ENCODE results near the gene EREG. TPM values are rescaled to one million over a fixed set of nuclear protein-coding genes. Genes with fewer than 3 reads are reported as not detected.
A peak's percentile ranks its signal among the peaks of the same experiment; 100 is the strongest.
"Not testable (repeated sequence)": the region's sequence is repeated elsewhere in the genome, so short reads cannot be mapped to it uniquely, and the experiment has no call there.

Gene EREG, protein sequence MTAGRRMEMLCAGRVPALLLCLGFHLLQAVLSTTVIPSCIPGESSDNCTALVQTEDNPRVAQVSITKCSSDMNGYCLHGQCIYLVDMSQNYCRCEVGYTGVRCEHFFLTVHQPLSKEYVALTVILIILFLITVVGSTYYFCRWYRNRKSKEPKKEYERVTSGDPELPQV
- polyA plus RNA-seq (2013, experiment 1 of 2; ENCODE audit: insufficient read length), result 0.12 TPM
- 0.06 TPM for polyA plus RNA-seq (2013, experiment 2 of 2; ENCODE audit: insufficient read length)

DNA sequence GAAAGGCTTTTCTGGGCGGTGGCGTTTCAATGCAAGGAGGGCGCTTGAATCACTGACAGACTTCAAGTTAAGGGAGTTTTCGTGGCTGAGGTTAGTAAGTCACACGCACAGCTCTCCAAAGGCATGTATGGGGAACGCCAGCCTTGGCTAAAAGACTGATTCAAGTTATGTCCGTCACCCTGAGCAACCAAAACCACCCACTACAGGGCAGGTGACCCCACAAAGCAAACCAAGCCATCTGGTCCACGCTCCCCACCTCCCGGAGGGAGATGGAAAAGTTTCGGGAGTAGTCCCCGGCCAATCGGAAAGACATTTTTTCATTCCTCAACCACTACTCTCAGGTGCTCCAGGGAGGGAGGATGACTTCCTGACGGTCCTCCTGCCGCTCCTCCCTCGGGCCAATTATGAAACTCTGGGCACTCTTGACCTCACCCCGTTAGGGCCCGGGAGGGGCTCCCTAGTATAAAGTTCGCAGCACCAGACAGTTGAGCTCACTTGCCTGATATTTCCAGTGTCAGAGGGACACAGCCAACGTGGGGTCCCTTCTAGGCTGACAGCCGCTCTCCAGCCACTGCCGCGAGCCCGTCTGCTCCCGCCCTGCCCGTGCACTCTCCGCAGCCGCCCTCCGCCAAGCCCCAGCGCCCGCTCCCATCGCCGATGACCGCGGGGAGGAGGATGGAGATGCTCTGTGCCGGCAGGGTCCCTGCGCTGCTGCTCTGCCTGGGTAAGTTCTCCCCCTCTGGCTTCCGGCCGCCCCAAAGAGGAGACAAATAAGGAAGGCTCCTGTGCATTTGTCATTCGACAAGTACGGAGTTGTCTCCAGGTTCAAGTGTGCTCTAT lies at the start of gene EREG:
TSS of gene EREG (plus strand) at position 494 of the 840 bp plus-strand sequence. CDS start at position 658, 164 bp downstream.
- DNase-seq, result peak; percentile 36

DNA sequence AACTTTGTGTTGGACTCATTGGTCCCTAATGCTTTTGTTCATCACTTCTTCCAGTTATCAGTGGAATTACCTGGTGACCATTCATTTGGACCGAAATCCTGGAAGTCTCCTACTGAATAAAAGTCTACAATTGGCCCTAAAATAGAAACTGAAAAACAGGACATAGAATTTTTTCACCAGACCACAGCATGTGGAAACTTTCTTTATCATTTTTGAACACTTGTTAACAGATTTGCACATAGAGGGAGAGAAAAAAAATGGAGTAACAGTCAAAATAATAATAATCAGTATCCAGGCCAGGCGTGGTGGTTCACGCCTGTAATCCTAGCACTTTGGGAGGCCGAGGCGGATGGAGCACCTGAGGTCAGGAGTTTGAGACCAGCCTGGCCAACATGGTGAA lies 49.6 kb upstream of the EREG start:
- no peak for DNase-seq

DNA sequence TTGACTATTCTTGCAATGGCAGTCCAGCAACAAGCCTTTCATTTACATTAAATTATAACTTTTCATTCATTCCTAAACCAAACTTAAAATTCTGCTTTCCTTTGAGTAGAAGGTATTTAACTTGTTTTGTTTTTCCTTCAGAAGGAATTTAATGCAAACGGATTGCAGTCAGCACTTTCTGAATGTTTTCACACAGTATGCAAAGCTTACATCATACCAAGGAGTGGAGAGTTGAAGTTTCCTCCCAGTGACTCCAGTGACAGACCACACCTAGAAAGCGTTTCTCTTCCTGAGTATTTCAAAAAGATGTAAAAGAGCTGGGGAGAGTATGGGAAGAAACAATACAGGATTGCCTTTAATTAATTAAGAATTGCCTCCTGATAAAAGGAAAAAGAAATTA lies 48.5 kb upstream of the EREG start:
- DNase-seq, result peak; percentile 55

DNA sequence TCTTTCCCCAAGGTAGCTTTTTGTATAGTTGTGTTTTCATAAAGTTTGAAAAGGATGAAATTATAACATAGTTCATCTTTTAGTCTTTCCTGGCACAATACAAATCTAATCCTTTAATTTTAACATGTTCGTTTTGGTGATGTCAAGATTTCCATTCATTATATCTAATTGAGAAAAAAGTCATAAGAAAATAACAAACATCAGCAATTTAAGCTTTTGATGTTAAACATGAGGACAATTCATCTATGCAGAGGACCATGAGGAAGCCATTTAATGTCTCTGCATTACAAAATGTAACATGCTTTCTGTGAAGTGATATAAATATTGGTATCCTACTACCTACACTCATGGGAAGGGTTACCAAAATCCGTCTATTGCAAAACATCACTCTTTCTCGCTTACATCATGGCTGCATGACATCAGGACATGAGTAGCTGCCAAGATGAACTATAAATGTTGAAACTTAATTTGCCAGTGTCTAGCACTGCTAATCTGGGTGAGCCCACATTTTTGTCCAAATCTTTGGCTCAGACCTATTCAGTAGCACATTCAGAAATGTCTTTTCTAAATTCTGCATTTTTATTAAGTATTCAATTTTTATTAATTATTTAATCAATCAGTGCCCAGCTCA lies 47.2 kb upstream of the EREG start:
- DNase-seq, result no peak

DNA sequence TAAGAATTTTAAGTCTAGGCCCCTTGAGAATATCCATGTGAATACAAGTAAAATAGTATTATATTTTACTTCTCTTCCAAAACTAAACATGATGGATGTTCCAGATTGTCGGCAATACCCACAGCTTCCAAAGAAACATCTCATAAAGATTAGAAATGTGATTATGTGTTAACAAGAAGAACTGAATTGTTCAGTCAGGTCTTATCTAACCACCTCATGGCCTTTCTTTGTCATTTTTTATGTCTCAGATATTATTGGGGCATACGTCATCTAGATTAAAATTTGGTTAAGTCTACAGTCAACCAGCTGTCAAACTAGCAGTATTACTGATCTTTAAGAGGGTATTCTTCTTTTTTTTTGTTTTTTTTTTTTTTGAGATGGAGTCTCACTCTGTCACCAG lies 46.7 kb upstream of the EREG start:
- no peak for DNase-seq

DNA sequence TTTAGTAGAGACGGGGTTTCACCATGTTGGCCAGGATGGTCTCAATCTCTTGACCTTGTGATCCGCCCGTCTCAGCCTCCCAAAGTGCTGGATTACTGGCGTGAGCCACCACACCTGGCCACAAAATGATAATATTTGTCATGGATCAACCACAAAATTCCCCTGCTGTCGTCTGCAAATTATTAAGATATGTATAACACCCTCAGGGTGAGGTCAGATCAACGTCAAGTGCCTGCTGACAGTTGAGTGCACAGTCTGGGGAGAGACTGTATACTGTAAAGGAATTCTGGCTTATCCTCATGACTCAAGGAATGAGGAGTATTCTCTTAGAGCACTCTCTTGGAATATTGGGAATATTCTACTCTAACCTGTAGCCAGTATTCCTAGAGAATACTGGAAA lies 45.5 kb upstream of the EREG start:
- peak; percentile 48 for DNase-seq

DNA sequence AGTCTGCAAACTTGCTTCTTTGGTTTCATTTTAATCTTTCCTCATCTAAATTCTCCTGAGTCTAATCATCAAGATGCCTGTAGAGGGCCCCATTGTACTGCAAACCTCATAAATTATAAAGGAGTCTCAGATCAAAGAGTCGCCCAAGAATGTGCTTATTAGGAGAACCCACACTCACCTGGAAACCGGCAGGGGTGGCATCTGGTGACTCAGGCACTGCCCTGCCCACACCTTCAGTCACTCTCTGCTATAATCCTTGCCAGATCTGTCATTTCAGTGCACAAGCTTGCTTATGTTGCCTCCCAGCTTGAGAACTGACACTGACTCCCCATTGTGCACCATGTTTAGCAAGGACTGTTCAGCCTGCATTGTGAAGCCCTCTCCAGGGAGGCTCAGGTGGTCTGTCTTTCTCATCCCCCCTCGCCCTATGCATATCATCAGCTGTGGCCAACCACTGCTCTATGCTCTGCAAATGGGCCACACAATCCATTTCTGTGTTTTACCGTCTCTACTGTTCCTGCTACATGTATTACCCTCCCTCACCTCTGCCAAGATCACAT lies 44.3 kb upstream of the EREG start:
- peak; percentile 58 for DNase-seq

DNA sequence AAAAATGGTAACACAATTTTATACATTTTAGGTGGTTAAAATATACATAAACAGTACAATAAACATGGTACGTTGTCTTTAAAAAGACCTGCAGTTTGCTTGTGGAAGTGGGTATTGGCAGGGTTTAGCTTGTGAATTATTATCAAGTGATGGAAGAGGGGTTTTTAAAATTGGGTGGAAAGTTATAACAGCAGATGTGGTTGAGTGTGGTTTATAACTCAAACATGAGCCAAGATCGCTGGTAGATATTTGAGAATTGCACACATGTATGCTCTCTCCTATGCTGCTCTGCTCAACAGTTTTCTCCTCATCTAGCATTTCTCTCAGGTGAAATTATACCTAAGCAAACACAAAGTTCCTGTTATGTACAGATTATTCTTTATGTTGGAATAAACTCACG lies 42.6 kb upstream of the EREG start:
- no peak for DNase-seq

DNA sequence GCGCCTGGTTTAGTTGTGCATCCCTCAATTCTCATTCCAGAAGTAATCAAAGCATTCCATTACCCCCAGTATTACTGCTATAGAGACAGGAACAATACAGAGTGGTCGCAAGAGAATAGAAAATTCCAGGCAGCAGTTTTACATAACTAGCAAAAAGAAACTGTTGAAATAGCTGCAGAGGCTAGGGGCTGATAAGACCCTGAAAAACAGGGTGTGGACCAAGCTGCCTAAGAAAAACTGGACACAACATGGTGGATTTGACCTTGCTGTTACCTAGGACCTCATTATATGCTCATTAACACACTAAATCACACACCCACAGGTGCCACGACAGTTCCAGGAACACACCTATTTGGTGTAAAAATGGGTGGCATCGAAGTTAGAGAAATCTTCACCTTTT lies 41.3 kb upstream of the EREG start:
- no peak for DNase-seq

DNA sequence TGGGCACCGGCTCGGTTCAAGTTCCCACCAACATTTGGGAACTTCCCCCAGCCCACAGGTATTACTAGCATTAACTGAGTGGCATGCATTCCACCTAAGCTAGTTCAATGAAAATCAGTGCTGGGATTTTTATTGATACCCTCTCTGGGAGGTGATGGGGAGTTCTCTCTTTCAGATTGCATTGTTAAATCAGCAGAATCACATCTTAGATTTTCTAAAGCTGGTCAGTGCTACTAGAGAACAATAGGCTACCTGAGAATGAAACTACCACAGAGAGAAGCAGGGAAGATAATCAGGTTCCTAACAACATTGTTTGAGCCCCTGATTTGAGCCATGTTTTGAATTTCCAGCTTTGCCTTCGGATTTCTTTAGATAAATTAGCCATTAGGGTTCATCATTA lies 40.7 kb upstream of the EREG start:
- DNase-seq, result no peak

DNA sequence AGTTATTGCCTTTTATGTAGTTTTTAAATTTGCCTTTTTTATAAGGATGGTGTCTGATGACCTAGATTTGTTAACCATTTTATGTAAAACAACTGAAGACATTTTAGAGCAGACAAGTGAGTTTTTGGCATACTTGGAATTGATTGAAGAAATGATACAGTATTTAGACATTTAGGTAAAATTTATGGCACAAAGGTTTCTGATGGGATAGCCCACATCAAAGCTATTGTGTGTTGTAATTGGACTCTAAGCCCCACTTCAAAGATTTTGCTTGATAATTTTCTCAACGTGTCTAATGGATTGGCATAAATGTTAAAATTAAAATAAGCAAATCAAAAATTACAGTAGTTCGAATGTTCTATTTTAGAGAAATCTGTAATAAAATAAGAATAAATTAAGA lies 39.1 kb upstream of the EREG start:
- DNase-seq, result no peak

DNA sequence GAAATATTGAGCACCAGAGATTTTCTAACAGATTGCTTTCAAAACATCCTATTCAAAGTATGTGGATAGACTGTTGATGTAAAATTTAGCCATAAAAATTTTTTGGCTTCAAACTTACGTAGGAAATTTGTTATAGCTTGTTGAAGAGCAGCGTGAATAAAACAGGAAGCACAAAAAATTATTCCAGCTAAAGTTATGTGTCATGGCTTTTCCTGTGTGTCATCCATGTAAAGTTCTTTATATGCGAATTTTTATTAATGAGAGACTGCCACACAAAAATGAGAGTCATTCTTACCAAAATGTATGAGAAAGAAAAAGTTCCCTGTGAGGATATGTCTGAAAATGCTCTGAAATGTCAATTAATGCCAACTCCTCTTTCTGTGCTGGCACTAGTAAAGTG lies 37.2 kb upstream of the EREG start:
- DNase-seq, result peak; percentile 47

DNA sequence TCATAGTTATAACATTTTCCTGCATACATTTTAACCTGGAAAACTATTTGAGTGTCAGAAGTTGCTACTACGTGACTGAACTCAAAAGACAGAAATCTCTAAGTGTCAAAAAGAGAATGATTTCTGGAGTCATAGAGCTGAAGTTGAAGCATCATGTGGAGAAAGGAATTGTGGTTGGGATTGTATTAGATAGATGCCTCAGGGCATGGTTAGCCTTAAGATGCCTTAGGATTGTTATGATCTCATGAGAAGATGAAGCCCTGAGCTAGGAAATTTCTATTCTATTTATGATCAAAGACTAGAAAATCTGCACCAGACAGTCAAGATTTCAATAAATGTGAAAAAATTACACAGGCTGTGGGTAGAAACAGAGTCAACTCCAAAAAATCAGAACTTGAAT lies 36.4 kb upstream of the EREG start:
- DNase-seq, result no peak

DNA sequence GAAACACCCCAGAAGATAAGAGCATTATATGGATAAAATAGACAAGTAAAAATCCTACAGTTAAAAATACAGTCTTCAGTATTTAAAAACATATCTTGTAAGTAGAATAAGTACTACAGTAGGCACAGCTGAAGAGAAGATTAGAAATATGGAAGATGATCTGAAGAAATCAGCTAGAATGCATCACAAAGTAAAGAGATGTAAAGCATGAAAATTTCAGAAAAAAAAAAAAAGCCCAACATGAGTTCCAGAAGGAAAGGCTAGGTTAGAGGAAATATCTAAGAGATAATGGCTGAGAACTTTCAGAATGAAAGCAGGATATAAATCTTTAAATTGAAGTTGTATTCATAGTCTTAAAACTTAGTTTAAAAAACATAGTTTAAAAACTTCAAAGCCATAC lies 35.6 kb upstream of the EREG start:
- DNase-seq, result no peak

DNA sequence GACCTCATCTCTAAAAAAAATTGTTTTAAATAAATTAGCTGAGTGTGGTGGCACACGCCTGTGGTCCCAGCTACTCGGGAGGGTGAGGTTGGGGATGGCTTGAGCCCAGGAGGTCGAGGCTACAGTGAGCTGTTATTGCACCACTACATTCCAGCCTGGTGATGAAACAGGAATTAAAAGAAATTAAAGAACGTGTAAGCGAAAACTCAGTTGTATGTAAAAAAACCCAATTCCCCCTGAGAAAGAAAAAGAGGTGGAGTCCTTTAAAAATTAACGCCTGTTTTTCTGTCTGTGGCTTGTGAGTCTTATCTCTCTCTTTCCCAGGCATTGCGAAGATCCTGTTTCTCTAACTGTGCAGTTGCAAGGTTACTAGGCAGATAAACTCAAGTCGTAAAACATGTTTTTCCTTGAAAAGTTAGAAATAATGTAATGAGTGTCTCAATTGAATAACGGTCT lies 34.6 kb upstream of the EREG start:
- peak; percentile 8 for DNase-seq

DNA sequence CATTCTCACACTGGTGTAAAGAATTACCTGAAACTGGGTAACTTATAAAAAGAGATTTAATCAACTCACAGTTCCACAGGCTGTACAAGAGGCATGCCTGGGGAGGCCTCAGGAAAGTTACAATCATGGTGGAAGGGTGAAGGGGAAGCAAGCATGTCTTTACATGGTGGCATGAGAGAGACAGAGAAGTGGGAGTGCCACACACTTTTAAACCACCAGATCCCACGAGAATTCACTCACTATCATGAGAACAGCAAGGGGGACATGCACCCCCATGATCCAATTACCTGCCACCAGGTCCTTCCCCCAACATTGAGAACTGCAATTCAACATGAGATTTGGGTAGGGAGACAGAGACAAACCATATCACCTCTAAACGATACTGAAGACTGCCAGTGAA lies 33.7 kb upstream of the EREG start:
- DNase-seq, result no peak

DNA sequence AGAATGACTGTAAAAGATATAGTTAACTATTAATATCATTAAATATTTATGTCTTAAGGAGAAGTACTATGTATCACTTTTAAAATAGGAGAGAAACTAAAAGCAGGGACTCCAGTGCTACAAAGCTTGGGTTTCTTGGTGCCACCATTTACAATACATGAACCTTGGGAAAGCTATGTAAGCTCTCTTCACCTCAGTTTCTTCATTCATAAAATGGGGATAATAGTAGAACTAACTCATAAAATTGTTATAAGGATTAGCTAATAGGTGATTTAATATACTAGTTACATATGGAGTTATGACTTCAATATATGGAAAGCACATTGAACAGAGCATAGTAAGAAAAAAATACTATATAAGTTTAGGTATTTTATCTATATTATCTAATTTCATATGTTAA lies 33.0 kb upstream of the EREG start:
- DNase-seq, result no peak

DNA sequence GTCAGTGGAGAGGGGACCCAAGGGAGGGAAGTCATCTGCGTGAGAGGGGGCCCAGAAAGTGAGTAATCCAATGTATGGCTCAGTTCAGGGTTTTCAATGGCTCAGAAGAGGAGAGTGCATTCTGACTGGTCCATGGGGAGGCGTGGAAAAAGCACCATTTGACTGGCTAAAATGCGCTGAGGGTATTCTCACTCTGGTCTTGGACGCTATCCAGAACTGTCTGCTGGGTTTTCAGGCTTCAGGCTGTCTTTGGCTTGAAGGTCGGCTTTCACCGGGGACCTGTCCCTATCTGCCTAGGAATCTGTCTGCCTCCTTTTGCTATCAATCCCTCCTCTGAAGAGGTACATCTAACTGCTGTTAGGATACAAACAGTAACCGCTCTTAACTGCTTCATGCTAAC lies 30.3 kb upstream of the EREG start:
- DNase-seq, result no peak

DNA sequence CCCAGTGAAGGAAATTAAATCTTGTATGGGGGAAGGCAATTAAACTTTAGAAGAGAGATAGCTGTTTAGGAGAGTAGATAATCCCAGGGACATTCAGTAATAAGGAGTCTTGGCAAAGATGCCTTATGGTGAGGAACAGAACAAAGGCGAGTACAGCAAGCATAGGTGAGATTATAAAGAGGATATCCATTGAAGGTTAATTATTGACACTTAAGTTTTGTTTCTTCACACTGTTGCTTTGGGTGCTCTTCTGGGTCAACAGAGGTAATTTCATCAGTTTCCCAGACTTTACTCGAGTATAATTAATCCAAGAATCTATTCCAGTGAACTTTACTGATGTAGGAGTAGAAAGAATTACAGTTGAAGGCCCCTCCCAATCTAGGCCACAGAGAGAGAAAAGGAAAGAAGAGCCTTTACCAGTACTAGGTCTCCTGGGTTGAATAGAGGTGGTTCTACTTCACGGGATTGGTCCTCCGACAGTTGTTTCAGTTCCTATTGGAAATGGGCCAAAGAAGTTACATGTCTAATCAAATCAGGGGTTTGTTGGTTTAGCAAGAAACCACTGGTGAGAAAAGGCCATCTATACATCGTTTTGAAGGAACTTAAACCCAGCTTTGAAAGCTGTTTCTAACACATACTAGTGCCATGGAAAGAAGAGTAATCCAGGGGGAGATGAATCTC lies 29.5 kb upstream of the EREG start:
- no peak for DNase-seq

DNA sequence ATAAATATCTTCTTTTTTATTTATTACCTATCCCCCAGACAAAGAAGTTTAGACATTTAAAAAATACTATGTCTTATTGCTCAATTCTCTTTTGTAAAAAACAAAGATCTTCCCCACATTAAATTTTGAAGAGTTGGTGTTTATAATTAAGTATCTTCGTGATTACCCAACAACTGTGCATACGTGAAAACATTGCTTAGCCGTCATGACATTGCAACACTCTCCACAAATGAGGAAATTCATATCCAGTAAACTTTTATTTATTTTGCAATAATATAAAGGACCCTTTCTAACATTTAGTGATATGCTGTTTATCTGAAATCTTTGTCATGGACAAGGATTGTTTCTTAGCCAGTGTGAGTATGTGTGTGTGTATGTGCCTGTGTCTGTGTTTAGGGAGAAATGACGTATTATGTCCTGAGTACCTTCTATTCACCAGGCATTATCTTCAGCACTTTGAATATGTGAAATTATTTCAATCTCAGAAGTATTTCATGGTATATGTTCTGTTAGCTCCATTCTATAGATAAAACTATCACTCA lies 26.1 kb upstream of the EREG start:
- DNase-seq, result no peak

DNA sequence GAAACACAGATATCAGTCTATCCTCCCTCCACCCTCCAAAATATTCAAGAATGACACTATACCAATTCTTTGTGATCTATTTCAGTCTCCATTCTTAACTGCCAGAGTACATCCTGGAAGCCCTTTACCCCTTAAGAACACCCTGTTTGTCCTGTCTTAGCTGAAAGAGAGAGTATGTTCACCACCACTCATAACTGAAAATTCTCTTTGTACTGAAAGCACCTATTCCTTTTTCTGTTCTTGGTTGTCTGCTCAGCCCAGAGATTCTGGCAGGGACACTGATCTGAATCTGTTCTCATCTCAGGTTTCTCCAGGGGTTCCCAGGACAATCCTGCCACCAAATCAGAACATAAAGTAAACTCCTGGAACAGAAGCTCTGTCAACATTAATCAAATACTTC lies 25.4 kb upstream of the EREG start:
- no peak for DNase-seq

DNA sequence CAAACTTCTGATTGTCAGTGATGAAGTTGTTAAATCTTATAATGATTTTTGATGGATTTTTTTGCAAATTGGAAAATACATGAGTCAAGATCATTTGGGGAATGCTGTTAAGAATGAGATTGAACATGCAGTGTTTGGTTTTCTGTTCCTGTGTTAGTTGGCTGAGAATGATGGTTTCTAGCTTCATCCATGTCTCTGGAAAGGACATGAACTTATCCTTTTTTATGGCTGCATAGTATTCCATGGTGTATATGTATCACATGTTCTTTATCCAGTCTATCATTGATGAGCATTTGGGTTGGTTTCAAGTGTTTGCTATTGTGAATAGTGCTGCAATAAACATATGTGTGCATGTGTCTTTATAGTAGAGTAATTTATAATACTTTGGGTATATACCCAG lies 24.5 kb upstream of the EREG start:
- DNase-seq, result not testable (repeated sequence)

DNA sequence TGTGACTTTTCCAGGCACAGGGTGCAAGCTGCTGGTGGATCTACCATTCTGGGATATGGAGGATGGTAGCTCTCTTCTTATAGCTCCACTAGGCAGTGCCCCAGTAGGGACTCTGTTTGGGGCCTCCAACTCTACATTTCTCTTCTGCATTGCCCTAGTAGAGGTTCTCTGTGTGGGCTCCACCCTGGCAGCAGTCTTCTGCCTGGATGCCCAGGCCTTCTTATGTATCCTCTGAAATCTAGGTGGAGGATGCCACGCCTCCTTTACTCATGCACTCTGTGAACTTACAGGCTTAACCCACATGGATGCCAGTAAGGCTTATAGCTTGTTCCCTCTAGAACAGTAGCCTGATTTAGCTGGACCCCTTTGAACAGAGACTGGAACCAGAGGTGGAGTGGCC lies 20.9 kb upstream of the EREG start:
- DNase-seq, result no peak
